GM03348 (cell line): ENCODE results near the gene MPST.

ENCODE experiments used
- DNase-seq: peaks from one replicate; pipeline ENCODE4 v3.0.0; 2012; ENCODE audit warnings: low spot score

The MPST gene

GRCh38 chr22:37000676-37001534, 18.6 kb upstream of the MPST start:
- no peak for DNase-seq

GRCh38 chr22:37001826-37002225, 17.7 kb upstream of the MPST start:
- DNase-seq: no peak

GRCh38 chr22:37002633-37003032, 16.9 kb upstream of the MPST start:
- no peak for DNase-seq

GRCh38 chr22:37007651-37008050, 11.9 kb upstream of the MPST start:
- no peak for DNase-seq

- DNase-seq: no peak
Observed at GRCh38 chr22:37008365-37008764, 11.2 kb upstream of the MPST start.

- no peak for DNase-seq
Observed at GRCh38 chr22:37009490-37009889, 10.1 kb upstream of the MPST start.

GRCh38 chr22:37010174-37010573, 9.4 kb upstream of the MPST start:
- no peak for DNase-seq

- DNase-seq: no peak
Observed at GRCh38 chr22:37010976-37011375, 8.6 kb upstream of the MPST start.

- no peak for DNase-seq
Observed at GRCh38 chr22:37011472-37011871, 8.1 kb upstream of the MPST start.

GRCh38 chr22:37012262-37012904, 7.2 kb upstream of the MPST start:
- DNase-seq: no peak

GRCh38 chr22:37012956-37013355, 6.6 kb upstream of the MPST start:
- no peak for DNase-seq

GRCh38 chr22:37014415-37014806, 5.1 kb upstream of the MPST start:
- DNase-seq: no peak

- no peak for DNase-seq
Observed at GRCh38 chr22:37014835-37015586, 4.5 kb upstream of the MPST start.

- no peak for DNase-seq
Observed at GRCh38 chr22:37015587-37015878, 4.0 kb upstream of the MPST start.

- no peak for DNase-seq
Observed at GRCh38 chr22:37016134-37016910, 3.2 kb upstream of the MPST start.

GRCh38 chr22:37017356-37017755, 2.2 kb upstream of the MPST start:
- DNase-seq: no peak

GRCh38 chr22:37018086-37018814, 1.3 kb upstream of the MPST start:
- no peak for DNase-seq

- DNase-seq: peak; percentile 77
Observed at GRCh38 chr22:37018815-37019308, 680 bp upstream of the MPST start.

GRCh38 chr22:37020192-37020479, 594 bp downstream of the MPST start:
- DNase-seq: peak; percentile 67

- DNase-seq: no peak
Observed at GRCh38 chr22:37021041-37021440, 1.5 kb downstream of the MPST start.

- DNase-seq: peak; percentile 76
Observed at GRCh38 chr22:37021710-37022482, 2.4 kb downstream of the MPST start.
